Measurements from ENCODE around the gene FKBP15. TPM values are rescaled to one million over a fixed set of nuclear protein-coding genes. Genes with fewer than 3 reads are reported as not detected.

The FKBP15 gene
- total RNA-seq, 1 donor from 2014 or later = 26.4 TPM

DNA sequence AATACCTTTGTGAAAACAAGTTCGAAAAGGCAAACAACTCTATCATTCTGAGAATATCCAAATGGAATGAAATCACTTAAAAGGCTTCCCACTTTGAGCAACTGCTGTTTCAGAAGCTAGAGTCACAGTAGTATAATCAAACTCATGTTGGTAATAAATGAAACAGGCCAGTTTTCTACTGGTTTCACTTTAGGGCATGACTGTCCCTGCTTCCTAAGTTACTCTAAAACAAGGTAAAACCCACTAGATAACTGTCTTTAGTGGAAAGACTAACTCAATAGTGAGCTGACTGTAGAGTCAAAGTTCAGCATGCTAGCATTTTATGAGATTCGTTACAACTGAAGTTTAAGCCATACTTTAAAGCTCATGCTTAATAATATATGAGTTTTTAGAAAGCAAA lies 48.3 kb upstream of the FKBP15 start:
- H3K4me1 Mint-ChIP-seq (ENCODE audit: low read depth, unreplicated experiment) = peaks cover 8% of the 10 kb centered on the region
- Histone ChIP-seq H3K4me1 (ENCODE audit: insufficient read depth, low read length) (peaks cover 2% of the 10 kb centered on the region), H3K9ac (ENCODE audit: low read length) (no peak overlapping the region), H4K20me1 (ENCODE audit: insufficient read depth, low read length) (peaks cover 18% of the 10 kb centered on the region), H3K36me3 (ENCODE audit: insufficient read depth, low read length) (peaks cover 34% of the 10 kb centered on the region), H3K9me3 (ENCODE audit: insufficient read depth, low read depth, low read length) (no peaks in the 10 kb centered on the region), H3K27ac (ENCODE audit: low read depth, low read length) (no peak overlapping the region), H3K27me3 (ENCODE audit: insufficient read depth, low read length) (no peaks in the 10 kb centered on the region), H3K4me2 (ENCODE audit: low read length) (no peak overlapping the region), H2AFZ (ENCODE audit: low read depth, low read length) (no peak overlapping the region), H3K4me3 (ENCODE audit: insufficient read depth, low read depth, low read length) (no peak overlapping the region), H3K79me2 (ENCODE audit: insufficient read depth, low read length) (peaks cover 13% of the 10 kb centered on the region)
- no peak overlapping the region for H3K27ac Mint-ChIP-seq (ENCODE audit: unreplicated experiment)
- no peaks in the 10 kb centered on the region for H3K9me3 Mint-ChIP-seq (ENCODE audit: unreplicated experiment)
- FAIRE-seq (no peak), DNase-seq (ENCODE audit: low read depth) (no peak)
- TF ChIP-seq, protein P1, sequence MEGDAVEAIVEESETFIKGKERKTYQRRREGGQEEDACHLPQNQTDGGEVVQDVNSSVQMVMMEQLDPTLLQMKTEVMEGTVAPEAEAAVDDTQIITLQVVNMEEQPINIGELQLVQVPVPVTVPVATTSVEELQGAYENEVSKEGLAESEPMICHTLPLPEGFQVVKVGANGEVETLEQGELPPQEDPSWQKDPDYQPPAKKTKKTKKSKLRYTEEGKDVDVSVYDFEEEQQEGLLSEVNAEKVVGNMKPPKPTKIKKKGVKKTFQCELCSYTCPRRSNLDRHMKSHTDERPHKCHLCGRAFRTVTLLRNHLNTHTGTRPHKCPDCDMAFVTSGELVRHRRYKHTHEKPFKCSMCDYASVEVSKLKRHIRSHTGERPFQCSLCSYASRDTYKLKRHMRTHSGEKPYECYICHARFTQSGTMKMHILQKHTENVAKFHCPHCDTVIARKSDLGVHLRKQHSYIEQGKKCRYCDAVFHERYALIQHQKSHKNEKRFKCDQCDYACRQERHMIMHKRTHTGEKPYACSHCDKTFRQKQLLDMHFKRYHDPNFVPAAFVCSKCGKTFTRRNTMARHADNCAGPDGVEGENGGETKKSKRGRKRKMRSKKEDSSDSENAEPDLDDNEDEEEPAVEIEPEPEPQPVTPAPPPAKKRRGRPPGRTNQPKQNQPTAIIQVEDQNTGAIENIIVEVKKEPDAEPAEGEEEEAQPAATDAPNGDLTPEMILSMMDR (IDR thresholded peaks at IDR 0.05; ENCODE audit: insufficient read depth, low read depth, low read length) = no peak
- no peak for TF ChIP-seq EZH2 (IDR thresholded peaks at IDR 0.05; ENCODE audit: insufficient read depth, low read length)
- peaks cover 7% of the 10 kb centered on the region for H3K36me3 Mint-ChIP-seq (ENCODE audit: low read depth, unreplicated experiment)
- no peaks in the 10 kb centered on the region for H3K27me3 Mint-ChIP-seq (ENCODE audit: low read depth, unreplicated experiment)
- H3K4me3 Mint-ChIP-seq (ENCODE audit: unreplicated experiment) = no peak overlapping the region

DNA sequence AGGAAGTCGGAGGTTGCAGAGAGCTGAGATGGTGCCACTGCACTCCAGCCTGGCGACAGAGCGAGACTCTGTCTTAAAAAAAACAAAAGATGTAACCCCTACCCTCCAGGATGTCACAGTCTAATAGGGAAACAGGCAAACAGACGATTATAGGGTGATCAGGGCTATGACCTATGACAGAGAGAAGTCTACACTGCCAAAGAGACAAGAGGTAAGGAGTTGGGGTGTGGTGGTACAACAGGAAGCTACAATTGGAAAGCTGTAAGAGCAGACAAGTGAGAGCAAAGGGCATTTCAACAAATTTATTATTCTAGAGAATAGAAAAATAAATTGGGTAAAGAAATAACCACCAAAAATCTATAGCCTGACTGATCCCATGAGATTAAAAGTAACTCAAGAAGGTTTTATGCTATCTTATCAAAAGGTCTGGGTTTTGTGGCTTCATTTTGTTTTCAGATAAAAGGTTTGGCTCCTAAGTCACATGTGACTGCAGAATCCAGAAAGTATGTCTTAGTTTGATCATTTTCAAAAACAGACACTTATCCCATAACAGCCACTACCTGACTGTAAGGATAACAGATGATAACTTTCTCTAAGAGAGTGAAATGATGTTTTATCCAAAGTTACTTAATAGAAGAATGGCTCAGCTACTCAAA lies 47.0 kb upstream of the FKBP15 start:
- H3K27ac Mint-ChIP-seq (ENCODE audit: unreplicated experiment) = no peak overlapping the region

DNA sequence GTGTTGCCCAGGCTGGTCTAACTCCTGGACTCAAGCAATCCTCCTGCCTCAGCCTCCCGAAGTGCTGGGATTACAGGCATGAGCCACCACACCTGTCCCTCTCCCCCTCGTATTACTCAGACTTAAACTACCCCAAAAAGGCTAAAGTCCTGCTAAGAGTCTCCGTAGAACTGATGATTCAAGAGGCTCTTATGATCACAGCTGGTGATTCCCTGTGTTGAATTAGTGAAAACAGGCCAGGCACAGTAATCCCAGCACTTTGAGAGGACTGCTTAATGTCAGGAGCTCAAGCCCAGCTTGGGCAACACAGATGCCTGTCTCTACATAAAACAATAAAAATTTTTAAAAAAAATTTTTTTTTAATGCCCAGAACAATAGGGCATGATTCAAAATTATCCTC lies 45.1 kb upstream of the FKBP15 start:
- H3K4me3 Mint-ChIP-seq (ENCODE audit: unreplicated experiment) = no peak overlapping the region
- H3K27me3 ChIP-seq (ENCODE audit: insufficient read depth, low read length) = no peaks in the 10 kb centered on the region
- H3K27ac Mint-ChIP-seq (ENCODE audit: unreplicated experiment) = no peak overlapping the region
- peaks cover 4% of the 10 kb centered on the region for H4K20me1 ChIP-seq (ENCODE audit: insufficient read depth, low read length)
- H3K27ac ChIP-seq (ENCODE audit: low read depth, low read length) = no peak overlapping the region
- H3K79me2 ChIP-seq (ENCODE audit: insufficient read depth, low read length) = no peaks in the 10 kb centered on the region
- peaks cover 21% of the 10 kb centered on the region for H3K36me3 ChIP-seq (ENCODE audit: insufficient read depth, low read length)
- H3K9me3 ChIP-seq (ENCODE audit: insufficient read depth, low read depth, low read length) = no peaks in the 10 kb centered on the region
- no peak overlapping the region for H3K4me3 ChIP-seq (ENCODE audit: insufficient read depth, low read depth, low read length)
- no peak overlapping the region for H2AFZ ChIP-seq (ENCODE audit: low read depth, low read length)
- H3K9ac ChIP-seq (ENCODE audit: low read length) = no peak overlapping the region
- peaks cover 2% of the 10 kb centered on the region for H3K4me1 Mint-ChIP-seq (ENCODE audit: low read depth, unreplicated experiment)
- peaks cover 13% of the 10 kb centered on the region for H3K36me3 Mint-ChIP-seq (ENCODE audit: low read depth, unreplicated experiment)
- no peaks in the 10 kb centered on the region for H3K9me3 Mint-ChIP-seq (ENCODE audit: unreplicated experiment)
- no peaks in the 10 kb centered on the region for H3K27me3 Mint-ChIP-seq (ENCODE audit: low read depth, unreplicated experiment)
- TF ChIP-seq EZH2 (IDR thresholded peaks at IDR 0.05; ENCODE audit: insufficient read depth, low read length) = no peak
- TF ChIP-seq, protein P1 (IDR thresholded peaks at IDR 0.05; ENCODE audit: insufficient read depth, low read depth, low read length) = no peak
- no peak overlapping the region for H3K4me2 ChIP-seq (ENCODE audit: low read length)
- DNase-seq (ENCODE audit: low read depth) (no peak), FAIRE-seq (no peak)
- no peaks in the 10 kb centered on the region for H3K4me1 ChIP-seq (ENCODE audit: insufficient read depth, low read length)

More for the DNA sequence above, 47.0 kb upstream of the FKBP15 start:
- H3K9me3 Mint-ChIP-seq (ENCODE audit: unreplicated experiment) = no peaks in the 10 kb centered on the region
- peaks cover 34% of the 10 kb centered on the region for H3K36me3 ChIP-seq (ENCODE audit: insufficient read depth, low read length)
- no peaks in the 10 kb centered on the region for H3K4me1 ChIP-seq (ENCODE audit: insufficient read depth, low read length)
- H4K20me1 ChIP-seq (ENCODE audit: insufficient read depth, low read length) = peaks cover 4% of the 10 kb centered on the region
- H3K27me3 ChIP-seq (ENCODE audit: insufficient read depth, low read length) = no peaks in the 10 kb centered on the region
- no peak overlapping the region for H3K9ac ChIP-seq (ENCODE audit: low read length)
- no peaks in the 10 kb centered on the region for H3K79me2 ChIP-seq (ENCODE audit: insufficient read depth, low read length)
- H3K27me3 Mint-ChIP-seq (ENCODE audit: low read depth, unreplicated experiment) = no peaks in the 10 kb centered on the region
- H3K4me2 ChIP-seq (ENCODE audit: low read length) = no peak overlapping the region
- no peak overlapping the region for H3K27ac ChIP-seq (ENCODE audit: low read depth, low read length)
- DNase-seq (ENCODE audit: low read depth) (no peak), FAIRE-seq (no peak)
- H3K4me3 ChIP-seq (ENCODE audit: insufficient read depth, low read depth, low read length) = no peak overlapping the region
- peaks cover 7% of the 10 kb centered on the region for H3K36me3 Mint-ChIP-seq (ENCODE audit: low read depth, unreplicated experiment)
- TF ChIP-seq, protein P1 (IDR thresholded peaks at IDR 0.05; ENCODE audit: insufficient read depth, low read depth, low read length) = no peak
- TF ChIP-seq EZH2 (IDR thresholded peaks at IDR 0.05; ENCODE audit: insufficient read depth, low read length) = no peak
- H3K4me3 Mint-ChIP-seq (ENCODE audit: unreplicated experiment) = no peak overlapping the region
- H3K4me1 Mint-ChIP-seq (ENCODE audit: low read depth, unreplicated experiment) = peaks cover 2% of the 10 kb centered on the region
- H3K9me3 ChIP-seq (ENCODE audit: insufficient read depth, low read depth, low read length) = no peaks in the 10 kb centered on the region
- H2AFZ ChIP-seq (ENCODE audit: low read depth, low read length) = no peak overlapping the region

All from astrocyte (in vitro differentiated cells and primary cell).